A673 (cell line): ENCODE data around the gene PARP14. TPM values are rescaled to one million over a fixed set of nuclear protein-coding genes. Genes with fewer than 3 reads are reported as not detected.

ENCODE experiments used
- BruUV-seq: library from RNA; stranded (reverse); fragments of 400-500 nt; replicated peaks from 2 replicates; lab custom pipeline; 2021; lab: Mats Ljungman, UMichigan
- CTCF ChIA-PET: fragments of 300-600 bp; sonication (Branson Sonifier 250); formaldehyde crosslinking; loops from one replicate; lab custom pipeline; 2022; ENCODE audit warnings: antibody characterized with exemption; lab: Charles Lee
- POLR2A ChIA-PET: fragments of 300-600 bp; sonication (Branson Sonifier 250); formaldehyde crosslinking; loops from one replicate; lab custom pipeline; 2022; ENCODE audit warnings: antibody characterized with exemption; ENCODE audit not compliant: low non-redundant PET; lab: Charles Lee
- DNase-seq: peaks from one replicate; pipeline ENCODE4 v3.0.0-alpha.2; 2015; ENCODE audit warnings: low spot score
- H3K27ac ChIP-seq: fragments of 200-600 bp; sonication (generic); 2 replicates; pipeline ENCODE4 v1.5.1; 2016; ENCODE audit warnings: mixed run types, low read depth, mild to moderate bottlenecking, mixed read lengths, antibody characterized with exemption, low read length; ENCODE audit not compliant: poor library complexity, severe bottlenecking
- H3K27me3 ChIP-seq: fragments of 200-600 bp; sonication (generic); replicated peaks from 2 replicates; pipeline ENCODE4 v1.6.1; 2017; ENCODE audit warnings: mixed run types, low read depth, mild to moderate bottlenecking, mixed read lengths, antibody characterized with exemption, low read length; ENCODE audit not compliant: insufficient read depth, poor library complexity
- H3K36me3 ChIP-seq: fragments of 200-600 bp; sonication (generic); 2 replicates; pipeline ENCODE4 v1.6.1; 2016; ENCODE audit warnings: mixed run types, mild to moderate bottlenecking, mixed read lengths, antibody characterized with exemption, low read length; ENCODE audit not compliant: insufficient read depth, poor library complexity, severe bottlenecking
- H3K4me1 ChIP-seq: fragments of 200-600 bp; sonication (generic); 2 replicates; pipeline ENCODE4 v1.6.1; 2017; ENCODE audit warnings: mixed run types, mild to moderate bottlenecking, mixed read lengths, antibody characterized with exemption, low read length; ENCODE audit not compliant: insufficient read depth, poor library complexity, severe bottlenecking
- H3K4me3 ChIP-seq: fragments of 200-600 bp; sonication (generic); 2 replicates; pipeline ENCODE4 v1.5.1; 2016; ENCODE audit warnings: low read depth, mixed run types, mild to moderate bottlenecking, mixed read lengths, low read length; ENCODE audit not compliant: poor library complexity, severe bottlenecking
- H3K9me3 ChIP-seq: fragments of 200-600 bp; sonication (generic); 2 replicates; pipeline ENCODE4 v1.6.1; 2016; ENCODE audit warnings: mixed run types, low read depth, mild to moderate bottlenecking, mixed read lengths, antibody characterized with exemption, low read length; ENCODE audit not compliant: poor library complexity, severe bottlenecking
- EZH2 ChIP-seq: fragments of 200-600 bp; sonication (generic); IDR thresholded peaks from 2 replicates; pipeline ENCODE4 v1.6.1; 2017; ENCODE audit warnings: borderline replicate concordance, low read depth, mild to moderate bottlenecking, mixed read lengths, antibody characterized with exemption, low read length; ENCODE audit not compliant: poor library complexity, severe bottlenecking
- intact Hi-C: fragments of 100-400 bp; cut with micrococcal nuclease; formaldehyde crosslinking; loops from one replicate; pipeline ENCODE4 v1.10.0; 2022; ENCODE audit not compliant: unreplicated experiment
- total RNA-seq: library from RNA; stranded (reverse); gene quantifications from 2 replicates; pipeline ENCODE4 v1.2.3, GENCODE V29; 2021
- TF ChIP-seq, protein P1 (sequence below): fragments of 300-800, 200-600 bp; sonication (generic); conservative IDR thresholded peaks from 2 replicates; pipeline ENCODE4 v1.5.1; 2017; ENCODE audit warnings: low read depth, mild to moderate bottlenecking, antibody characterized with exemption, low read length, moderate library complexity, mixed read lengths

PARP14 gene
- total RNA-seq, 1 experiment from 2014 or later: 22.8 TPM

DNA sequence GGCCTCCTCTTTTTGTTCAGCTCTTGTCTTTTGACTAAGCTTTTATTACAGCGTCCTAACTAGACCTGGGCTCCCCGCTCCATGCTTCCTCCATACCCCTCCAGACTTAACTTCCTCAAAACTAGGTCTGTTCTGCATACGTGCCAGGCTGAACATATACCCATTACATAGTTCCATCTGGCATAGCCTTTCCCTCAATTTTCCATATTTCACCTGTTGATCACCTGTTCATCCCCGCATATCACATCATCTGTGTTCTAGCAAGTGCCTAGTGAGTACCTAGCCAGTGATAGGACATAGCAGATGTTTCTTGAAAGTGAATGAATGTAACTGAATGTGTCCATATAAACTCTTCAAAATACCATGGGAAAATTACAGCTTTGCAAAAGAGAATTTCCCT is 36.0 kb downstream of the PARP14 start:
- H3K4me3 ChIP-seq: no peak overlapping the region
- BruUV-seq: no TSS peak
- no peaks in the 10 kb centered on the region for H3K36me3 ChIP-seq
- TF ChIP-seq, protein P1, sequence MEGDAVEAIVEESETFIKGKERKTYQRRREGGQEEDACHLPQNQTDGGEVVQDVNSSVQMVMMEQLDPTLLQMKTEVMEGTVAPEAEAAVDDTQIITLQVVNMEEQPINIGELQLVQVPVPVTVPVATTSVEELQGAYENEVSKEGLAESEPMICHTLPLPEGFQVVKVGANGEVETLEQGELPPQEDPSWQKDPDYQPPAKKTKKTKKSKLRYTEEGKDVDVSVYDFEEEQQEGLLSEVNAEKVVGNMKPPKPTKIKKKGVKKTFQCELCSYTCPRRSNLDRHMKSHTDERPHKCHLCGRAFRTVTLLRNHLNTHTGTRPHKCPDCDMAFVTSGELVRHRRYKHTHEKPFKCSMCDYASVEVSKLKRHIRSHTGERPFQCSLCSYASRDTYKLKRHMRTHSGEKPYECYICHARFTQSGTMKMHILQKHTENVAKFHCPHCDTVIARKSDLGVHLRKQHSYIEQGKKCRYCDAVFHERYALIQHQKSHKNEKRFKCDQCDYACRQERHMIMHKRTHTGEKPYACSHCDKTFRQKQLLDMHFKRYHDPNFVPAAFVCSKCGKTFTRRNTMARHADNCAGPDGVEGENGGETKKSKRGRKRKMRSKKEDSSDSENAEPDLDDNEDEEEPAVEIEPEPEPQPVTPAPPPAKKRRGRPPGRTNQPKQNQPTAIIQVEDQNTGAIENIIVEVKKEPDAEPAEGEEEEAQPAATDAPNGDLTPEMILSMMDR: no peak
- TF ChIP-seq EZH2: no peak
- POLR2A ChIA-PET: no interaction called here
- intact Hi-C loops: no loop called here
- no peaks in the 10 kb centered on the region for H3K4me1 ChIP-seq
- CTCF ChIA-PET: no interaction called here
- H3K27ac ChIP-seq: no peak overlapping the region
- DNase-seq: no peak
- H3K27me3 ChIP-seq: no peaks in the 10 kb centered on the region
- no peaks in the 10 kb centered on the region for H3K9me3 ChIP-seq

DNA sequence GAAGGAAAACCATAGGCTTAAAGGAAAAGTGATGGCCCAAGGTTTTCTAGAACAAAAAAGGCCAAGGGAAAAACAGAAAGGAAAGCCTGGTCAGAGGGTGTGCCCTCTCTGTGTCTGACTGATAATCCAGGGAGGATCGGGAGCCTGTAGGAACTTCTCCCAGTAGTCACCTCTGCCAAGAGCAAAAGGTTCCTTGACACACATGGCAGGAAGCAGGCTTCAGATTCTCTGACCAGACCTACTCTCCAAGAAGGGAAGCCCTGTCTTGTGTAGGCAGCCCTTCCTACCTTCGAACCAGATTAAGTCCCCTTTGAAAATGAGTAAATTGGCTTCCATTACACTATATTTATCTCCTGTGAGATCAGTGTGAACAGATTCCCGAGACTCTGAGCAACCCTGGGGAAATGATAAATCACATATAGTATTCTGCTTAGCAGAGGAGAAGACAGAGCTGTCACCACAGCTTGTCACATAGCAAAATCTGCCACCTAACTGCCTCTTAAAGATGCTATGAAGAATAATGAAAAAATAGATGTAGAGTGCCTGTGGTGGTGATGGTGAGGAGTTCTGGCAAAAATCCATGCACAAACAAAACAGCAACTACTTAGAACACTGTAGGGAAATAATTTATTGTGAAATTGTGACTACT is 38.8 kb downstream of the PARP14 start:
- H3K27ac ChIP-seq: no peak overlapping the region
- no peaks in the 10 kb centered on the region for H3K36me3 ChIP-seq
- H3K27me3 ChIP-seq: no peaks in the 10 kb centered on the region
- ChIA-PET CTCF (no interaction called here), POLR2A (no interaction called here)
- BruUV-seq: no TSS peak
- intact Hi-C loops: no loop called here
- no peak for TF ChIP-seq EZH2
- TF ChIP-seq, protein P1: no peak
- no peak for DNase-seq
- no peaks in the 10 kb centered on the region for H3K9me3 ChIP-seq
- no peak overlapping the region for H3K4me3 ChIP-seq
- H3K4me1 ChIP-seq: no peaks in the 10 kb centered on the region

DNA sequence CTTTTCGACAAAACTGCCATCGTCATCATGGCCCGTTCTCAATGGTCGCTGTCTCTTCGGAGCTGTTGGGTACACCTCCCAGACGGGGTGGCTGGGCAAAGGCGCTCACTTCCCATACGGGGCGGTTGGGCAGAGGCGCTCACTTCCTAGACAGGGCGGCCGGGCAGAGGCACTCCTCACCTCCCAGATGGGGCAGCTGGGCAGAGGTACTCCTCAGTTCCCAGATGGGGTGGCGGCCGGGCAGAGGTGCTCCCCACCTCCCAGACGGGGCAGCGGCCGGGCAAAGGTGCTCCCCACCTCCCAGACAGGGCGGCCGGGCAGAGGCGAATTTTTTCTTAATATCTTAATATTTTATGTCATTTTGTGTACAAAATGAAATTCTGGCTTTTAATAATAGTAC is 44.5 kb downstream of the PARP14 start:
- BruUV-seq: no TSS peak
- H3K4me1 ChIP-seq: no peaks in the 10 kb centered on the region
- CTCF ChIA-PET: no interaction called here

More for the DNA sequence above, 44.5 kb downstream of the PARP14 start:
- no peaks in the 10 kb centered on the region for H3K9me3 ChIP-seq
- TF ChIP-seq, protein P1: no peak
- no peak for TF ChIP-seq EZH2
- no peaks in the 10 kb centered on the region for H3K36me3 ChIP-seq
- no peak for DNase-seq
- POLR2A ChIA-PET: no interaction called here
- H3K4me3 ChIP-seq: no peak overlapping the region
- no peaks in the 10 kb centered on the region for H3K27me3 ChIP-seq
- no peak overlapping the region for H3K27ac ChIP-seq
- intact Hi-C loops: no loop called here
